ENCODE results near the gene ATP5MC3.

- TF ChIP-seq, protein P1, sequence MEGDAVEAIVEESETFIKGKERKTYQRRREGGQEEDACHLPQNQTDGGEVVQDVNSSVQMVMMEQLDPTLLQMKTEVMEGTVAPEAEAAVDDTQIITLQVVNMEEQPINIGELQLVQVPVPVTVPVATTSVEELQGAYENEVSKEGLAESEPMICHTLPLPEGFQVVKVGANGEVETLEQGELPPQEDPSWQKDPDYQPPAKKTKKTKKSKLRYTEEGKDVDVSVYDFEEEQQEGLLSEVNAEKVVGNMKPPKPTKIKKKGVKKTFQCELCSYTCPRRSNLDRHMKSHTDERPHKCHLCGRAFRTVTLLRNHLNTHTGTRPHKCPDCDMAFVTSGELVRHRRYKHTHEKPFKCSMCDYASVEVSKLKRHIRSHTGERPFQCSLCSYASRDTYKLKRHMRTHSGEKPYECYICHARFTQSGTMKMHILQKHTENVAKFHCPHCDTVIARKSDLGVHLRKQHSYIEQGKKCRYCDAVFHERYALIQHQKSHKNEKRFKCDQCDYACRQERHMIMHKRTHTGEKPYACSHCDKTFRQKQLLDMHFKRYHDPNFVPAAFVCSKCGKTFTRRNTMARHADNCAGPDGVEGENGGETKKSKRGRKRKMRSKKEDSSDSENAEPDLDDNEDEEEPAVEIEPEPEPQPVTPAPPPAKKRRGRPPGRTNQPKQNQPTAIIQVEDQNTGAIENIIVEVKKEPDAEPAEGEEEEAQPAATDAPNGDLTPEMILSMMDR (IDR thresholded peaks at IDR 0.05), result no peak
- no peak for TF ChIP-seq POLR2A (IDR thresholded peaks at IDR 0.05)
These were observed 46.3 kb downstream of the ATP5MC3 start for GRCh38 chr2:175135177-175135576.

Measured in thyroid gland (tissue), 4 donors.